Right lung (tissue), 5 donors: ENCODE measurements around the gene WNT8B. TPM values are rescaled to one million over a fixed set of nuclear protein-coding genes. Genes with fewer than 3 reads are reported as not detected.

Source experiments
- DNase-seq, 2 donors: peaks; one replicate each; pipeline ENCODE4 v3.0.0-alpha.2; 2013
- polyA plus RNA-seq, 5 donors: library from polyadenylated mRNA; unstranded; fragments of 120-200 nt; gene quantifications; one replicate each; pipeline versions ENCODE4 v1.2.1 to v1.2.3, GENCODE V29; 2013; ENCODE audit warnings: inconsistent platforms in 1 of 5, low replicate concordance in 1 of 5; ENCODE audit not compliant: insufficient read length in 5 of 5, insufficient read depth in 1 of 5

Gene WNT8B
- polyA plus RNA-seq, 5 donors, result 0.05 to 0.12 (median 0.08) TPM; not detected in 1

DNA sequence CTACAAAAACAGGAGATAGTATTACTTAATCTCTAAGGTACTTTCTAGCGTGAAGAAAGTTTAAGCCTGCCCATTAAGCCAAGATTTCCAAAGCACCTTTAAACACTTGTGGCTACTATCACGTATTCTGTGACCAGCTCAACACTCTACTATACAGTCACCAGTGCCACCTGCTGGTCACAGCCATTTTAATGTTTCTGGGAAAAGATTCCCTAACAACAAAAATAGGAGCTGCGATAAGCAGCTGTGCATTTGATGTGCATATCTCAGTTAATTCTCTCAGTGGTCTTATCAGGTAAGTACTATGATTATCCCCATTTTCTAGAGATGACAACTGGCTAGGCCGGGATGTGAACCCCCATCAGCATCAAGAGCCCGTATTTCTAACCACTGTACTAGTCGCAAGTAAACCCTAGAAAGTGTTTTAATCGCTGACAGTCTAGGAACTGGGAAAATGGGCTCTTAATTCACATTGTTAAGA is 56.0 kb downstream of the WNT8B start:
- no peak for DNase-seq

DNA sequence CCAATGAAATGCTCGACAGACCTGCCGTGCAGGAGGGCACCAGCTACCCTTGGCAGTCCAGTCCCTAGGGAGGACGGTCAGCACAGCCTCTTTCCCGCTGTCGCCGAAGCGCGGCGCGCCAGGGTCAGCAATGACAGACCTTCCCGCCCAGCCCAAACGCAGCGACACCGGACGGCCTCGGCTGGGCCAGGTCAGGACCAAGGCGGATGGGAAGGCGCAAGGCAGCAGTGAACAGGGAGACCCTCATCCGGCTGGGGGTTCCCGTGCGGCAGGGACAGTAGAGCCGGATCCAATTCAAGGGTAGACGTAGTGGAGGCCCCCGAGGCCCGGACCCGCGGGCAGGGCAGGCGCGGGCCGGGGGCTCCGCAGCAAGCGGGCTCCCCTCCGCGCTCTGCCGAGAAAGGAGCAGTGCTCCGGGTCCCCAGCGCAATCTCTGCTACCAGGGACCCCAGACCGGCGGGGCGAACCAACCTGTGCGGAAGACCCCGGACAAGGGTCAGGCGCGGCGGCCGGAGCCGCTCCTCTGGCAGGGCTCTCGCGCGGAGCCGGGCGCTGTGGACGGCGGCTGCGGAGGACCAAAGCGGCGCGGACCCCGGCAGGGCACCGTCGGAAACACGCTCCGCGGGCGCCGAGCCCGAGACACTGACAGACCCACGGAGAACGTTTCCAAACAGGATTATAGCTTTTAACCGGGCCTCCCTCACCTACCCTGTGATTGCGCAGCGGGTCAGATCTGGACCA is 56.7 kb downstream of the WNT8B start, which contains the start of gene SEC31B:
TSS of gene SEC31B (minus strand) at position 551 of the 741 bp plus-strand sequence. CDS start 2,909 bp downstream, outside the sequence.
- DNase-seq, result no peak

DNA sequence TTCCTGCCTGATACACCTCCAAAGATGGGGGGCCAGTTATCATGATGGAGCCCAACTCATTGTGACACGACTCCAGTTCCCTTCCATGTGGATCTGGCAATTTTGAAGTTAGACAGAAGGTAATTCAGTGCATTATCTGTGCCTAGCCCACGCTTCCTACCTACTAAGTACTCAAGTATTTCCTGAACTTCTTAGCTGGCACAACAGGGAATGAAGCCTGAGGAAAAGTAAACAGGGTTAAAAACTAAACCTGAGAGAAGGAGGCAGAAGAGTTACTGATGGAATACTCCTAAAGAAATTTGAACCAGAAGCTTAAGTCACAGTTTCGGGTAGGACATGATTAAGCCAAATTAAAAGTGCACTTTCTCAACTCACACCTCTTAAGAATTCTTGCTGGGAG is 58.0 kb downstream of the WNT8B start:
- DNase-seq, result no peak

DNA sequence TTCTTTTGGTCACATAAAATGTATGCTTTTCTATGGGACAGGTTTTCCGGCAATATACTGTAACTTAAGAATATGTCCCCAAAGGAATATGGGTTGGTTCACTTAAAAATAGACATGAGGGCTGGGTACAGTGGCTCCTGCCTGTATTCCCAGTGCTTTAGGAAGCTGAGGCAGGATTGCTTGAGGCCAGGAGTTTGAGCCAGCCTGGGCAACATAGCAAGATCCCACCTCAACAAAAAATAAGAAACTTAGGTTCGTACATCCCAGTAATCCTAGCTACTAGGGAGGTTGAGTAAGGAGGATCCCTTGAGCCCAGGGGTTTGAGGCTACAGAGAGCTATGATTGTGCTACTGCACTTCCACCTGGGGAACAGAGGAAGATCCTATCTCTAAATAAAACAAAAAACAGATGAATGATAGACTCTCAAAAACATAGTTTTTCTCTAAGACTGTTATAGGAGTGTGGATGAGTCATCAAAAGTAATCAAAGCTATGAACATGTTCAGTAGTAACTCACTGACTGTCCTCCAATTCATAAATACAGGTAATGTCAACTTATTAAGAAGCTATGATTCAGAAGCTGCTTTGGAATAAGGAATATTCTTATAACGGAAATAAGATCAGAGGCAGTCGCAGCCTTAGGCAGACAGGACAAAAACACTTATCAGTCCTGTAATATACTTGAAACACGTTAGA is 59.4 kb downstream of the WNT8B start:
- no peak for DNase-seq

DNA sequence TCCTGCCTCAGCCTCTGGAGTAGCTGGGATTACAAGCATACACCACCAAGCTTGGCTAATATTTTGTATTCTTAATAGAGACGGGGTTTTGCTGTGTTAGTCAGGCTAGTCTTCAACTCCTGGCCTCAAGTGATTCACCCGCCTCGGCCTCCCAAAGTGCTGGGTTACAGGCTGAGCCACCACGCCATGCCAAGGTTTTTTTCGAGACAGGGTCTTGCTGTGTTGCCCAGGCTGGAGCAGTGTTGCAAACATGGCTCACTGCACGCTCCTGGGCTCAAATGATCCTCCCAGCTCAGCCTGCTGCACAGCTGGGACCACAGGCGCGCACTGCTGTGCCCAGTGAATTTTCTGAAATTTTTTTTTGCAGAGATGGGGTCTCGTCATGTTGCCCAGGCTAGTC is 60.1 kb downstream of the WNT8B start:
- DNase-seq, result no peak

DNA sequence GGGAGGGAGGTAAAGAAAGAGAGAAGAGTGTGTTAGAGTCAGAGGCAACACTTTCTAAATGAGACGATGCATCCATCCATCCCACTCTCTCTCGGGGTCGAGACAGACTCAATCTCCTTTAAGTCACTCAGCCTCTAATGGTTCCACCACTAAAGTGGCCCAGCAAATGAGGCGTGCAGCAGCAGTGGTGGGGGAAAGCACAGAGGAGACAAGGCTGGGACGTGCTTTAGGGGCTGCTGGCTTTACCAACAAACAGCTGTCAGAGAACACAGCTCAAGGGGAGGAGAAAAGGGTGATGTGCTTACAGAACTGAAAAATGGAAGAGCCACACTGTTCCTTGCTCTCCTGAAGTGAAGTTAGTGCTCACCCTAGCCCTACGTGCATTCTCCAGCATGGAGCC is 61.4 kb downstream of the WNT8B start:
- DNase-seq, result no peak

DNA sequence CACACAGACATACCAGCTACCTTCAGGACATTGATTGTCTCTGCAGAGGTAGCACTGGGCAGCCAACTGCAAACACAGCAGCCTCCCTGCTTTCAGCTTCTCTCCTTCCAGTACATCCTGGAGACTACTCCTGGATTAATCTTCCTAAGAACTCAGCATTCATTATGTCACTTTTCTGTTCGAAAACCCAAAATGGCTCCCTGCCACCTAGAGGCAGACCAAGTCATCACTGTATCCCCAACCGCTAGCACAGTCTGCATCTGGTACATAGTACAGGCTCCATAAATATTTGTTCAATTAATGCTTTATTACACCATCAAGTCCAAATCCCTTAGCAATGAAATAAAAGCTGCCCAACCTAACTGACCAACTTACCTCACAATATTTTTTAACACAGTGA is 61.8 kb downstream of the WNT8B start:
- DNase-seq, result no peak

DNA sequence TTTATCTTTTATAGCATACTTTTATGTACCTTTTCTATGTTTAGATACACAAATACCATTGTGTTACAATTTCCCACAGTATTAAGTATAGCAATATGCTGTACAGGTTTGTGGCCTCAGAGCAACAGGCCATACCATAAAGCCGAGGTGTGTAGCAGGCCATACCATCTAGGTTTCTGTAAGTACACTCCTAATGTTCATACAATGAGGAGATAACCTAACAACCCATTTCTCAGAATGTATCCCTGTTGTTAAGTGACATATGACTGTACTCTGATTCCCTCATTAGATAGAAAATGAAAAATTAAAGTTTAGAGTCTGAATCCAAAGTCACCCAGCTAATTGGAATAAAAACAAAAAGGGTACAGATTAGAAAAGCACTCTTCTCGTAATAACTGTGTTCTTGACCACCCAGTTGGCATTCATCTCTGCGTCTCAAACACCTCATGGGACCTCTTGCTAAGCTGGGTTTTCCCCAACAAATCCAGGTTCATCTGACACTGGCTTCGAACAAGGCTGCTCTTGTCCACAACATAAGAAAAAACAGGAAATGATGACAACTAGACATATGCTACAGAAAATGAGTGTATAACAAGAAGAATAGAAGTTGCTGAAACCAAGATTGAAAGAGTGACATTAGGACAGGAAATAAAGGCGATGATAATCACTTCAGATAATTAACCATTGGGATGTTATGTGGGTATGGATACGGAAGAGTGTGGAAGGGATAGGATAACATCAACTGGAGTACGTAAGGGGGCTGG is 65.5 kb downstream of the WNT8B start:
- no peak for DNase-seq

DNA sequence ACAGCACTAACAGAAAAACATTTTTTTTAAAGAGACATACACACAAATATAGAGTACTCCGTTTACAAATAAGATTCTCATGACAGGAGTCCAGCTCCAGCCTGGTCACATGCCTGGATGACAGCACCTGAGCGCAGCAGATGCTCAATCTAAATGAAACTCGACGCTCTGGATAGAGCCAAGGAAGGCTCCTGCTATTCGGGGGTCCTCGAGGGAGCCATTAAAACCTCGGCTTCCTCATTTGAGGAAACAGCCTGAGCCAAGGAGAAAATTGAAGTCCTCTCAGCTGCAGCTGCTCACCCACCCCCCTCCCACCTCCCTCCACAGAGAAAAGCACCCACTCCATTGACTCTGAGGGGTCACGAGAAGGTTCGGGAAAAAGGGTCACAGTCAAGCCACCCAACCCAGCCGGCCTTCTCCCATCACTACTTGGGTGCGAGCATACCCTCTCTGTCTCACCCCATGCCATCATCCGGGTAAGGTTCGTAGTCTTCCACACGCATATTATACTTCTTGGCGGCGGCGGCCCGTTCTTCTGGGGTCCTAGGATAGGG is 66.2 kb downstream of the WNT8B start:
- DNase-seq, result no peak

DNA sequence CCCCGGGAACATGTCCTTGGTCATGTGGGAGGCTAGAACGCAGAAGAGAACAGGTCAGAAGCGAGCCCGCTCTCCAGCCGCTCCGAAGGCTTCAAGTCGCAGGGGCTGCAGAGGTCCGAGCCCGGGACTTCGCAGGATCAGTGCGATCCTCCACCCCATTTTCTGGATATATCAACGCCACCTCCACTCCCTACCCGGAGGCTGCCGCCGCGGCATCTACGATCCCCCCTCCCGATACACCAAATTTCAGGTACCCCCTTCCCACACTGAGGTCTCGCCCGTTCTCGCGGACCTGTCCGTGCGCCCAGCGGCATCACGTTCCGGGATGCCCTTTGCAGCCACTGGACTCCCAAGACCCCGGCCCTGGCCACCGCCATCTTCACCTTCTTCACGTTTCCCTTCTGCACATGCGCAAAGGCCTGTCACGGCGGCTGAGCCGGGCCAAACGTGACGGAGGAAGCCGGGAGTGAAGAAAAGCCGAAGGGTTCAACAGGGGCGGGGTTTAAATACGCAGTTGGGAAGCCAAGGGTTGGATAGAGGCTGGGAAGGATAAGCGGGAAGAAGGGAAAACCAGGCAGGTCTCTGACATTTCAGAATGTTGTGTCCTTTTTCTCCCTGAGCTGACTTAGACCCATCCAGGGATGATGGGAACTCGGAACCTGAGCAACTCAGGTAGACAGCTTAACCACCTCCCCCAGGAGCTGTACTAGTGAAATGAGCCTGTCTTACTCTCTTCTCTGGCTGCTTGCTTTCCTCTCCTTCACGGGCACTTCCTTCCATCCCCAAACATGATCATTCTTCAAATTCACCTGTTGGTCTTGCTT is 66.9 kb downstream of the WNT8B start, which contains the start of gene NDUFB8:
TSS of gene NDUFB8 (minus strand) at position 397 of the 824 bp plus-strand sequence. CDS start at position 377, 20 bp downstream.
- peak; percentile 83 to 85 for DNase-seq

DNA sequence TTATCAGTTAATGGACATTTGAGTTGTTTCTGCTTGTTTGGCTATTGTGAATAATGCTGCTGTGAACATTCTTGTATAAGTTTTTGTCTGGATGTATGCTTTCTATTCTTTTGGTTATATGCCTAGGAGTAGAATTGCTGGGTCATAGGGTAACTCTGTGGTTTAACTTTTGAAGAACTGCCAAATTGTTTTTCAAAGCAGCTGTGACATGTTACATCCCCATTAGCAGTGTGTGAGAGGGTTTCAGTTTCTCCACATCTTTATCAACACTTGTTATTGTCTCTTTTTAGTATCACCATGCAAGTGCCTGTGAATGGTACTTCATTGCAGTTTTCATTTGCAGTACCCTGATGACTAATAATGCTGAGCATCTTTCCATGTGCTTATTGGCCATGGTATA is 69.0 kb downstream of the WNT8B start:
- DNase-seq, result no peak

Other genes starting within 250 kb of the WNT8B start
- 10 to 100 TPM; 19.2 to 28.6 (median 24.7) TPM for gene CHUK, start 233.4 kb upstream of the WNT8B start, polyA plus RNA-seq
- gene CWF19L1, start 195.4 kb upstream of the WNT8B start, polyA plus RNA-seq, result 10 to 100 TPM; 28.3 to 35.7 (median 33.8) TPM
- 10 to 100 TPM; 26.8 to 39.1 (median 32.9) TPM for gene BLOC1S2, start 176.3 kb upstream of the WNT8B start, polyA plus RNA-seq
- under 1 TPM; 0.13 to 0.28 (median 0.23) TPM for gene PKD2L1, start 132.8 kb upstream of the WNT8B start, polyA plus RNA-seq
- 10 to 100 TPM; 16.3 to 45.3 (median 25.4) TPM for gene SCD, start 115.8 kb upstream of the WNT8B start, polyA plus RNA-seq
- gene SEC31B, start 56.9 kb downstream of the WNT8B start, polyA plus RNA-seq, result 10 to 100 TPM; 17.5 to 26.5 (median 20.5) TPM
- gene NDUFB8, start 66.9 kb downstream of the WNT8B start, polyA plus RNA-seq, result 100 to 1,000 TPM; 122 to 163 (median 132) TPM
- gene HIF1AN, start 72.9 kb downstream of the WNT8B start, polyA plus RNA-seq, result 10 to 100 TPM; 30.5 to 45.4 (median 39.2) TPM